ENCODE data around the gene RGS4.
A peak's percentile ranks its signal among the peaks of the same experiment; 100 is the strongest.
"Not testable (repeated sequence)": the region's sequence is repeated elsewhere in the genome, so short reads cannot be mapped to it uniquely, and the experiment has no call there.

RGS4 gene

DNA sequence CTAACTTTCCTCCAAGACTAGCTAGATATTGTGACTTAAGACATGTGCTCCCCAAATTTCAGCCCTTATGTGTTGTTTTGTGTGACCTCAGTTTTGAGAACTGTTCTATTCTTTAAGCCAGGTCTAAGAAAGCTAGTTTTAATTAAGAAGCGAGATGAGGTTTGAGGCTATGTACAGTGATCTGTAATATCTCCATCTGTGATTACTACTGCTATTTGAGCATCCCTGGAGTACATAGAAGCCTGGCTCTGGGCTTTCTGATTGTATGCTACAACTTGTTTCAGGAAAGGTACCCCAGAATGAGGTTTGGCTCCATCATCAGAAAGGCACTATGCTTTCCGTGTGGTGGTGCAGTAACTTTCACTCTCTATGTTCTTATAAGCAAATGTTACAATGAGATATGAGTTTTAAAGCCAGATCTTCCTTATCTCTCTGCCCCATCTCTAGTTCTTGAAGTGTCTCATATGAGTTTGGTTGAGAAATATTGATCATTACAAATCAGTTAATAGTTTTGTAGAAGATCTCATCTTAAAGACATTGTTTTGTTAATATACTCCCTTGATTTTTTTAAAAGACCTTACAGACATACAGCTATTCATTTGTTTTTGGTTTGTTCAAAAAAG, 605 bp downstream of the RGS4 start:
- no peak for DNase-seq (ENCODE audit: low spot score)

DNA sequence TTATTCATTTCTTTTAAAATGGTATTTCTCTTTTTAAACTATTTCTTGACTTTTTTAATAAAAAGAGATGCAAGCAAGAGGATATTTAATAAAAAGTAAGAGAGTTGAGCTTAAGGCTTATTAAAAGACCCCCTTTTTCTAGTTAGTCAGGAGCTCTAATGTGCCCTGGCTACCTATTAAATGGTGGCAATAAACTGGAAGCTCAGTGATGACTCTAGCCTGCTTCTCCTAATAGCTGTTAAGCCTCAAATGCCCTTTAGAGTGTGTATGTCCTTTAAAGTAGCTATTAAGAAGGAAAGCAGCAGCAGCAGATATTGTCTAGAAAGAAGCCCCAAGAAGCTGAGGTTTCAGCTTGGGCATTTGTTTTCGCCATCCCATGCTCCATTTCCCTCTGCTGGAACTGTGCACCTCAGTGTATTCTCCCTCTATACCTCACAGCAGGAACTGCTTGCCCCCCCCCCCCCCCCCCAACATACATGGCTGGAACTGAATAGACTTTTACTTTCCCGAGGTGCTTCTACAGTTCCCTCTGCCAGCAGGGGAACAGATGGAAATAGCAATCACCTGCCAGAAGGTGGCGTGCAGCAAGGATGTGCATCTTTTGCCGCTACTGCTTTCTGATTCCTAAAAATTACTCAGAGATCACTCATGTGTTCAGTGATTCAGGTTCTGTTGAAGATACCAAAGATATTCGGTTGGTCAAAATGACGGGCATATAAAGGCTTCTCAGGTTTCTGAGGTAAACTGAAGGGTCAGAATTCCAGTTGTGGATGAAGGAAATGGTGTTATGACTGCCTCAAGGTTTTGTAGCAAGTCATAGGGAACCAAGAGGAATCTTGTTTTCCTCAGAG, 2.5 kb downstream of the RGS4 start:
- DNase-seq (ENCODE audit: low spot score) = peak; percentile 76

DNA sequence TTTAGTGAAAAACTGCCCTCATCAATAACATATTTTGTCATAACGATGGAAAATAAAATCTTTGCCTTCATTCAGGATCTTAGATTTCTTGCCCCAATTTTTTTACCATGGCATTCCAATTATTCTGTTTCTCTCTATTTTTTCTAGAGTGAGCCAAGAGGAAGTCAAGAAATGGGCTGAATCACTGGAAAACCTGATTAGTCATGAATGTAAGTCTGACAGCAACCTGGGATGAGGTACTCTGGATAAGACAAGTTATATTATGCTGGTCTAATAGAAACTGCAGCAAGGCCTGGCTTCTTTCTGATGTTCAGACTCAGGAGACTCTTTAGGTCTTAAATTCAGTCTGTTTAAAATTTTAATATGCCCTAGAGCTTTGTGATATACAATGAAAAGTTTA, 3.5 kb downstream of the RGS4 start:
- DNase-seq (ENCODE audit: low spot score) = peak; percentile 33

DNA sequence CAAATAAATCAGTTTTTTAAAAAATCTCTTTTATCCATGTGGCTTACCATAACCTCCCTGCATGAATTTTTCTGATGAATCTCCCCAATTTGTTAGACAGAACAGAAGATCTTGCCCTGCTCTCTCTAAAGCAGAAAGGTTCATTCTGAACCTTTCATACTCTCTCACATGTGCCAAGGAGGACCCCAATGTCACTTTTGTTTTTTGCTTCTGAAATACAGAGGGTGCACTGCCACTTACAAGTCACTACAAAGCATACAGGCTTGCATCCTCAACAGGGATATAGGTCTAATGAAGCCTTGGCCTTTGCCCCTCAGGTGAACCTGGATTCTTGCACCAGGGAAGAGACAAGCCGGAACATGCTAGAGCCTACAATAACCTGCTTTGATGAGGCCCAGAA, 4.8 kb downstream of the RGS4 start:
- no peak for DNase-seq (ENCODE audit: low spot score)

DNA sequence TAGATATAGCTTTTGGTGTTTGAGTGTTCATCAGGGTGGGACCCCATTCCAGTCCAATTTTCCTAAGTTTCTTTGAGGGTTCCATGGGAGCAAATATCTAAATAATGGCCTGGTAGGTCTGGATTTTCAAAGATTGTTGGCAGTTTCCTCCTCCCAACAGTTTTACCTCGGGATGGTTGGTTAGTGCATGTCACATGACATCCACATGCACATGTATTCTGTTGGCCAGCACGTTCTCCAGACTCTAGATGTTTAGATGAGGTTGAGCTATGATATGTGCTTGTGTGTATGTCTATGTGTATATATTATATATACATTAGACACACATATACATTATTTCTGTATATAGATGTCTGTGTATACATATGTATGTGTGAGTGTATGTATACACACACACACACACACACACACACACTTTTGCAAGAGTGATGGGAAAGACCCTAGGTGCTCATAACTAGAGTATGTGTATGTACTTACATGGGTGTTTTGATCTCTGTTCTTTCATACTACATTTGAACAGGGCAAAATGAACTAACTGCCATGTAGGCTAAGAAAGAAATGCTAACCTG, 5.6 kb downstream of the RGS4 start:
- DNase-seq (ENCODE audit: low spot score) = no peak

DNA sequence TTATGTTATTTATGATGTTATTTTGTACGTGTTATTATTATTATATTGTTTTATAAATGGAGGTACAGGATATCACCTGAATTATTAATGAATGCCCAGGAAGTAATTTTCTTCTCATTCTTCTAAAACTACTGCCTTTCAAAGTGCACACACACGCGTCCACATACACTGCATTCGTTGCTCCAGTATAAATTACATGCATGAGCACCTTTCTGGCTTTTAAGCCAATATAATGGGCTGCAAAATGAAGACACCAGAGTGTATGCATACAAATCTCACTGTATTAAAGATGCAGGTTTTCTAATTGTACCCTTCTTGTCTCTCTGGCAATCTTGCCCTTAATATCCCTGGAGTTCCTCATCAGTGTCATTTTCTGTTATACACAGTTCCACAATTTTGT, 6.9 kb downstream of the RGS4 start:
- DNase-seq (ENCODE audit: low spot score) = no peak

DNA sequence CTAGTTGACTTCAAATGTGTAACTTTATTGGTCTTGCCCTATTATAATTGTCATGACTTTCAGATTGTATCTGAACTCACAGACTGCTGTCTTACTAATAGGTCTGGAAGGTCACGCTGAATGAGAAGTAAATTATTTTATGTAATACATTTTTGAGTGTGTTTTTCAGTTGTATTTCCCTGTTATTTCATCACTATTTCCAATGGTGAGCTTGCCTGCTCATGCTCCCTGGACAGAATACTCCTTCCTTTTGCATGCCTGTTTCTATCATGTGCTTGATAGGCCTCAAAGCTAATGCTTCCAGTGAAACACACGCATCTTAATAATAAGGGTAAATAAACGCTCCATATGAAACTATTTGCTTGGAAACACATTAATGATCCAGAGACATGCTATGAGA, 7.3 kb downstream of the RGS4 start:
- DNase-seq (ENCODE audit: low spot score) = no peak

DNA sequence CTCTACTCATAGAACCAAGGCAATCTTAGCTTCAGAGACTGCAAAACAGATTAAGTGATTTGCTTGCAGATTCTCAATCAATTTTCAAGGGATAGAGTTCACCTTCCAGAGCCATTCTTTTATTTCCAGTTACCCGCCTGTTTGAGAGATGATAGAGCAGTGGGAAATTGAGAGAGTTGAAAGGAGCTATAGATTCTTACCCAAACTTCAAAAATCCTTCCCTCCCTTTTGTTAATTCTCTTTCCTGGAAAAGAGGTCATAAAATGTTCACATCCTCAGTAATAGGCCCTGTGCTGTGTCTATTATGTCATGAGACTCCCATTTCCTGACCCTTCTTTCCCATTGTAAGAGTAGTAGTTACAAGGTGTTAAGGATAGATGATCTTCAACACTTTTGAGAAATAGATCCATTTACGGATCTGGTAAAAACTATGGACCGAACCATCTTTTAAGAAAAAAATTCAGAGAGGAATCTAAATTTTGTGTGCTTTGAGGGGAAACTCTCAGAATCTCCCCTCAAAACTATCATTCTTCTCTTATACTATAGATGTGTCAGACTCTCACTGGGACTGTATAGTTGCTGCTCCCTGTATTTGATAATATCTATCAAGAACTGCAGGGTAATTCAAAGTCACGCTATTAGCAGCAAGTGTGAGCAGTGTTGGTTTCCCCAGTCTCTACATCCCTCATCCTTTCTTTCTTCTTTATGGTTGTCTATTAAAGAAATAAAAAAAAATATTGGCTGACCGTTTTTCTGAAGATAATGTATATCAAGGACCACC, 8.0 kb downstream of the RGS4 start:
- no peak for DNase-seq (ENCODE audit: low spot score)

DNA sequence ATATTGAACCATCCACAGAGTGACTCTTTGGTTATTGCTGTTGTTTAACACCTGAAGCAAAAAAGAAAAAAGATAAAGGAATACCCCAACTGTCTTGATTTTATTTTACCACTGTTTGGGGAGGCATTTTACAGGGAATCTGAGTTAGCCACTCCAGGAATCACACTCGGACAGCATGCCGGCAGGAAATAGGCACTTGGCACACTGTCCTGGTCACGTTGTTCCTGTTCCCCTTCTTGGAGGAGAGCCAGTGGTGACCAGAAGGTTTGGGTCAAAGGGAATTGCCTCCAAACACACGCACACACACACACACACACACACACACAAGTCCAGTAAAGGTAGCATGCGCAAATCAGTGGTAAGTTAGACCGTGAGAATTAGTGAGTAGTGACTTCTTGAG, 13.8 kb downstream of the RGS4 start:
- DNase-seq (ENCODE audit: low spot score) = no peak

DNA sequence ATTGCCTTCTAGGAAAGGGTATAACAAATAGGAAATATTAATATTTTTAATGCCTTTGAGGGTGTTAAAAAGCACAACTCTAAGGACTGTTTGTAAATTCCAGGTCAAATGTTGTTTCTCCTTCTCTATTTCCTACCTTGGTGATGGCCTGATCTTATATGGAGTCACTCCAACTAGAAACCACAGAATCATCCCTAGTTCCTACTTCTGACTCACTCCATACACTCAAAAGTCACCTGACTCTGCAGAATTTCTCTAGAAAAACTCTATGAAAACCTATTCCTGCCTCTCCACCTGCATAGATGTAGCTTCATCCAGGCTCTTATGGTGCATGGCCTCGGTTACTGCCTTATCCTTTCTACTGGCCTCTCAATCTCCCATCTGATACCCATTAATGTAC, 14.5 kb downstream of the RGS4 start:
- peak; percentile 40 for DNase-seq (ENCODE audit: low spot score)

DNA sequence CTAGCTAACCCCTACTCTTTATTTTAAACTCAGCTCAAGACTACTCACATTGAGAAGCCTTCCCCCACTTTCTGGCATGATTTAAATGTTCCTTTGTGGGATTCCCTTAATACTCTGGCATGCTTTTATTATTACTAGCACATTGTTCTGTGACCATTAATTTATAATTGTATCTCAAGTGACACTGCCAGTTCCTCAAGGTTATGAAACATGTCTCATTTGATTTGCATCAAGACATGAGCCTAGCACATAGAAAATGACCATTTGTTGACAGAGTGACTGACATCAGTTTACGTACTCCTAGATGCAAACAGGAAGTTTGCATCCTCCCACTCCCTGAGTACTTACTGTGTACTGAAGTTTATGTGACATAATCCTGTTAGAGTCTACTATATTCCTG, 15.2 kb downstream of the RGS4 start:
- no peak for DNase-seq (ENCODE audit: low spot score)

DNA sequence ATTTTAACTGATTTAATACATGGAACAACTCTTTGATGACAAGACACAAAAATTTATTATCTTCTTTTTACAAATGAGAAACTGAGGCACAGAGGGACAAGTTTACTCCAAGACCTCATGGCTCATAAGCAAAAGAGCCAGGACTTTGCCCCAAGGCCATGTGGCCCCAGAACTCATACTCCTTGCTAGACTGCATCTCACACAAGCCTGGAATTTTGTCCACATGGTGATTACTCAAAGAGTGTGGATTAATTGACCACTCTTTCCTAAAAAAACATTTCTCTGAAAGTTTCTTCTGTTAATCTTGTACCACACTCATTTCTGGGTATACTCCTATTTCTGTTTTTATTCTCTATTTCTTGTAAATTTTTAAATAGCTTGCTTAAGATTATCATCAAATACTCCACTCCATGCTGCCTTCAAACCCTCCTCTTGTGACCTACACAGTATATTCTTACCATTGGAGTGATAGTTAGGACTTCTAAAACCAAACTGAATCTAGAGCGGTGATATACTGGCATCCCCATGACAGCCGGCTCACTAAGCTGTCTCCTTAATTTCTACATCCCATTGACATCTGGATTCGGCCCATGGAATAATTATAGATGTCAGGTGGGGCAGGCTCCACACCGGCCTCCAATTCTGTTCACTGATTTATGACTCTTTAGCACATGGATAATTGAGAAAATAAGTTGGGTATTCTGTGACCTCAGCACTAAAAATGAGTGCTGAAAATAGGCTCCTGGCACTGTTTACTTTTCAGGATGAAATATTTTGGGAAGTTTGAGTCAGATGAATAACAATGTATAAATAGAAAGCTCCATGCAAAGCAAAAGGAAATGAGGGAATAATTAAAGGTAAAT, 16.1 kb downstream of the RGS4 start:
- DNase-seq (ENCODE audit: low spot score) = peak; percentile 29

DNA sequence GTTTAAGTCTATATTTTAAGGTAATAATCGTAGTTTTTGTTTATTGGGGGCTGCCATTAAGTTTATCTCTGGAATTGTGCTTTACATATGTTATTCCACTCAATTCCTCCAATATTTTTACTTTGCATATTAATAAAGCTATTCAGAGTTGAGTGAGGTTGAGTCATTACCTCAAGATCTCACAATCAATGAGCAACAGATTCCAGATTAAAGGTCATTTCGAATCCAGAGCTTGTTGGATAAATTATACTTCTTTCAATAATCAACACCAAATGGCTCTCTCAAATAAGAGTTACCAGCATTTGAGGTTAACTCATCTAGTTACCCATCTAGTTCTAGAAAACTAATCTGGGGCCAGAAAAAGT, 16.7 kb downstream of the RGS4 start:
- DNase-seq (ENCODE audit: low spot score) = peak; percentile 19

DNA sequence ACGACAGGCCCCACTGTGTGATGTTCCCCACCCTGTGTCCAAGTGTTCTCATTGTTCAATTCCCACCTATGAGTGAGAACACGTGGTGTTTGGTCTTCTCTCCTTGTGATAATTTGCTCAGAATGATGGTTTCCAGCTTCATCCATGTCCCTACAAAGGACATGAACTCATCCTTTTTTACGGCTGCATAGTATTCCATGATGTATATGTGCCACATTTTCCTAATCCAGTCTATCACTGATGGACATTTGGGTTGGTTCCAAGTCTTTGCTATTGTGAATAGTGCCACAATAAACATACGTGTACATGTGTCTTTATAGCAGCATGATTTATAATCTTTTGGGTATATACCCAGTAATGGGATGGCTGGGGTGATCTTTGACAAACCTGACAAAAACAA, 20.0 kb downstream of the RGS4 start:
- DNase-seq (ENCODE audit: low spot score) = not testable (repeated sequence)

DNA sequence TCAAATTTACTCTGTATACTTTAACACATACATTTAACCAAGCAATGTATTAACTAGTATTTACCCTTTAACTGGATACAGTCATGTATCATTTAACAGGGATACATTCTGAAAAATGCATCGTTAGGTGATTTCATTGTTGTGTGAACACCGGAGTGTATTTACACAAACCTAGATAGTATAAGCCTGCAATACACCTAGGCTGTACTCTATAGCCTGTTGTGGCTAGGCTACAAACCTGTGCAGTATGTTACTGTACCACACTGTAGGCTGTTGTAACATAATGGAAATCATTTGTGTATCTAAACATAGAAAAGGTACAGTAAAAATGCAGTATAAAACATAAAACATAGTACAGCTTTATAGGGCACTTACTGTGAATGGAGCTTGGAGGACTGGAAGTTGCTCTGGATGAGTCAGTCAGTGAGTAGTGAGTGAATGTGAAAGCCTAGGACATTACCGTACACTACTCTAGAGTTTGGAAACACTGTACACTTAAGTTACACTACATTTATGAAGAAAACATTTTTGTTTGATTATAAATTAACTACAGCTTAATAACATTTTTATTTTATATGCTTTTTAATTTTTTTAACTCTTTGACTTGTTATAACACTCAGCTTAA, 21.3 kb downstream of the RGS4 start:
- DNase-seq (ENCODE audit: low spot score) = no peak

DNA sequence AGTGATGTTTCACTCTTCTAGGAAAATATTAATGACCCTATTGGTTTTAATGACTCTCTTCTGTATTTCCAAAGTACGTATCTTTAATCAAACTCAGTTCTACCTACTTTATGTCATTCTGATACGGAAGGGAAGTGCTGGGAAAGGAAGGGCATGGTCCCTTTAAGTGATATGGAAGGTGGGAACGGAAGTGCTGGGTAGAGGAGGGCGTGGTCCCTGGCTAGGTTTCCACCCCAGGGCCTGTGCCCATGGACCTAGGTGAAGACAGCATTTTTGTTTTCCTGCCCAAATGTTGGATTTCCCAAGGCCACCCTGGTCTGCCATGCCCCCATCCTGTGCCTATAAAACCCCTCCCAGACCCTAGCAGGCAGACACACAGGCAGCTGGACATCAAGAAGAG, 24.0 kb downstream of the RGS4 start:
- DNase-seq (ENCODE audit: low spot score) = no peak

DNA sequence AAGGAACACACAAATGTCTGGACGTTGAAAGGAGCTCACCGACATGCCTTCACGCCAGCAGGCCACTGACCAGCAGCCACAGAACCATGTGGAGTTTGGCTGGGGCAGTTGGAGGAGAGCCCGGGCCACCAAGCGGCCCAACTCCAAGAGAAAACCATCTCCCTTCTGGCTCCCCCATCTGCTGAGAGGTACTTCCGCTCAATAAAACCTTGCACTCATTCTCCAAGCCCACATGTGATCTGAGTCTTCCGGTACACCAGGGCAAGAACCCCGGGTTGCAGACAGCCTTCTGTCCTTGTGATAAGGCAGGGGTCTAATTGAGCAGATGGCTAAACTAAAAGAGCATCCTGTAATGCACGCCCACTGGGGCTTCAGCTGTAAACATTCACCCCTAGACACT, 24.4 kb downstream of the RGS4 start:
- DNase-seq (ENCODE audit: low spot score) = no peak

DNA sequence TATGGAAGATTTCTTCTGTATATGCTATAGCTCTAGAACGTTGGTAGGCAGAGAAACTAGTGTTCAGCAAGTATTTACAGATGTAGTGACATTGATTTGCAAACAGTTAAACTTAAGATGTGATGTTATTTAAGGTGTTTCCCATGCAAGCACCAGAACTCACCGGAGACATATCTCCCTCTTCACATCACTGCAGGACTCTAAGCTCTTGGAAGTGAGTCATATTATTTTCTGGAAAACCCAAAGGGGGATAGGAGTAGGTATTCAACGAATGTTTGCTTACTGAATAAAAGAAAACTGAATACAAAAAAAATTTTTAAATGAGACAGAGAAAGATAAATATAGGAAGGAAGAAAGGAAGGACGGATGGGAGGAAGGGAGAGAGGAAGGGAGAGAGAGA, 25.0 kb downstream of the RGS4 start:
- no peak for DNase-seq (ENCODE audit: low spot score)

DNA sequence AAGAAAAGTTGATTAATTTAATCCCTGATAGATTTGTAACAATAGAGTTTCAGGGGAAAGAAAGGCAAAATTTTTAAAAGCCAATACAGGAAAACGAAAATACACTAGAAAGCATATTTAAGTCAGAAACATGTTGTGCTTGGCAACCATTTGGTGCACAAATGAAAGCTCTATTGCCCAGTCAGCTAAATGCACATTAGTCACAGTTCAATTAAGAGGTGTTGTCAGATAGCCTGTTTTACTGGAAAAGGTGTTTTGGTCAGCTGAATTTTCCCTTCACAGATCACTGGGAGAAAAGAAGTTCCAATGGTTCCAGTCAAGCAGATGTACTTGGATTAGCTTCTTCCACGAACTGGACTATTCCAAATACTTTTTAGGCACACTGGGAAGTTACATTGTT, 25.4 kb downstream of the RGS4 start:
- DNase-seq (ENCODE audit: low spot score) = no peak

DNA sequence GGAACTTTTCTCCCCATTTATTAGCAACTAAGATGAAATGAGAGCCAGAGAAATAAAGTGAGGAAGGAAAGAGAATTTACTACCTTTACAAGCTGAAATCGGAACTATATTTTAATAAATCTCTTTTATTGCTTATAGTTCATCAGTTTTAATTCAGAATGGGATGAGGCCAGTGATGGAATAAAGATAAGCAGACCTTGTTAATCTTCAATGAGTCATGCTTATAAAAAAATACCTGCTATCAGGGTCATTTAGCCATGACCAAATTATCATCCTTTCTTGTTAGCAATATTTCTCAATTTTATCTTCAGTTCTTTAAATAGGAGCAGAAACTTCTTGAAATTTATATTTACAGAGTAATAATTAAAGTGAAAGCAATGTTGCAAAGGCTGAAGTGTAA, 26.1 kb downstream of the RGS4 start:
- DNase-seq (ENCODE audit: low spot score) = no peak

DNA sequence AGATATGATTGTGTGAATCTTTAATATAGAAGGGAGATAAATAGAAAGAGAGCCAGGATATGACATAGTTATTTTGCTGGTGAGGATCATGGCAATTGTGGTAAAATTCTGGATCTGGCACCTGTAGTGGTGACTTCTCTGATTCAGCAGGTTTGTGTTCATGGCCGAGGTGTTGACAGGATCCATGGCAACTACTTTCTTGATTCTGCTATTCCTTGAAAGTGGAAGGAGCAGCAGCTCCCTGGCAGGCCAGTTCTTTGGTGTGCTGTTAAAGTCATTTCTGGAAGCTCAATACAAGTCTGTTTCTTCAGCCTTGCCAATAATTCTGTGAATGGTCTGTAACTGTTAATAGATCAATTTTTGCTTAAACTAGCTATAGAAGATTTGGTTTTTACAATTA, 33.4 kb downstream of the RGS4 start:
- no peak for DNase-seq (ENCODE audit: low spot score)

Measured in AG08395 (cell line).